ENCODE data around the gene DOCK2. TPM values are rescaled to one million over a fixed set of nuclear protein-coding genes. Genes with fewer than 3 reads are reported as not detected.

Gene DOCK2
- total and polyA plus RNA-seq, 2 donors (not counting 3 experiments of a cell fraction or from before 2014, with no cell fraction given), result 0.62 to 4.8 TPM

- H3K27ac ChIP-seq (ENCODE audit: insufficient read depth, low read depth, low read length), result no peak overlapping the region
- no peak overlapping the region for H3K4me3 ChIP-seq (replicated peaks in 1 of 3; ENCODE audit: insufficient read depth in 1 of 3, low read depth in 1 of 3, low read length in 3 of 3)
- H3K79me2 ChIP-seq (ENCODE audit: control insufficient read depth, insufficient read depth, low read length), result no peaks in the 10 kb centered on the region
- FAIRE-seq (no peak), DNase-seq (ENCODE audit: low read depth, low spot score) (no peak)
- ChIA-PET CTCF (interaction anchor here (2.7 kb wide), 1 partner anchor 110 kb away, joined by 11 read pairs; the partner anchor contains the start of gene INSYN2B), POLR2A (no interaction called here)
- dilution Hi-C loops (cut with MboI; ENCODE audit: extremely low pct_ligation_motif_present, low sequenced_read_pairs) (no loop called here), intact Hi-C loops (cut with micrococcal nuclease) (no loop called here)
- no peaks in the 10 kb centered on the region for H3K9me1 ChIP-seq (replicated peaks; ENCODE audit: control insufficient read depth, extremely low read depth, insufficient read depth, low read length)
- no TSS peak for BruUV-seq (replicated peaks)
- H3K9me3 ChIP-seq (replicated peaks; ENCODE audit: control insufficient read depth, insufficient read depth, low read length), result no peaks in the 10 kb centered on the region
- no peak overlapping the region for H3K4me2 ChIP-seq (ENCODE audit: insufficient read depth, low read length)
- H4K20me1 ChIP-seq (replicated peaks; ENCODE audit: control insufficient read depth, extremely low read depth, insufficient read depth, low read length), result no peaks in the 10 kb centered on the region
- TF ChIP-seq GATA2 (IDR thresholded peaks at IDR 0.05; ENCODE audit: insufficient read depth, insufficient read length, low read depth, low read length) (no peak), FOS (IDR thresholded peaks at IDR 0.05; ENCODE audit: borderline replicate concordance, insufficient read depth, low read length) (no peak), JUN (IDR thresholded peaks at IDR 0.05; ENCODE audit: borderline replicate concordance, insufficient read depth, insufficient read length, low read depth) (no peak), MAX (IDR thresholded peaks at IDR 0.05; ENCODE audit: insufficient read depth, insufficient read length) (no peak)
- no peaks in the 10 kb centered on the region for H3K27me3 ChIP-seq (ENCODE audit: control insufficient read depth in 2 of 2, insufficient read depth in 2 of 2, low read length in 2 of 2)
- H3K36me3 ChIP-seq (ENCODE audit: control insufficient read depth in 2 of 2, extremely low read depth in 1 of 2, insufficient read depth in 2 of 2, low read length in 2 of 2), result no peaks in the 10 kb centered on the region
- H3K4me1 ChIP-seq (ENCODE audit: control insufficient read depth, extremely low read depth, insufficient read depth, low read length), result no peaks in the 10 kb centered on the region
- no peak overlapping the region for H2AFZ ChIP-seq (ENCODE audit: low read depth, low read length)
- no peak overlapping the region for H3K9ac ChIP-seq (replicated peaks; ENCODE audit: extremely low read depth, insufficient read depth, low read length)
Measured at GRCh38 chr5:169870211-169870610, 233.1 kb downstream of the DOCK2 start.

GRCh38 chr5:169871826-169872490 is 234.9 kb downstream of the DOCK2 start:
- H3K79me2 ChIP-seq (ENCODE audit: control insufficient read depth, insufficient read depth, low read length), result no peaks in the 10 kb centered on the region
- dilution Hi-C loops (cut with MboI; ENCODE audit: extremely low pct_ligation_motif_present, low sequenced_read_pairs), result no loop called here
- POLR2A ChIA-PET, result no interaction called here

More at GRCh38 chr5:169871826-169872490, 234.9 kb downstream of the DOCK2 start:
- Histone ChIP-seq H3K9me1 (replicated peaks; ENCODE audit: control insufficient read depth, extremely low read depth, insufficient read depth, low read length) (no peaks in the 10 kb centered on the region), H3K27me3 (ENCODE audit: control insufficient read depth in 2 of 2, insufficient read depth in 2 of 2, low read length in 2 of 2) (no peaks in the 10 kb centered on the region), H3K4me2 (ENCODE audit: insufficient read depth, low read length) (no peak overlapping the region), H2AFZ (ENCODE audit: low read depth, low read length) (no peak overlapping the region), H3K4me3 (replicated peaks in 1 of 3; ENCODE audit: insufficient read depth in 1 of 3, low read depth in 1 of 3, low read length in 3 of 3) (no peak overlapping the region), H3K36me3 (ENCODE audit: control insufficient read depth in 2 of 2, extremely low read depth in 1 of 2, insufficient read depth in 2 of 2, low read length in 2 of 2) (no peaks in the 10 kb centered on the region), H3K4me1 (ENCODE audit: control insufficient read depth, extremely low read depth, insufficient read depth, low read length) (no peaks in the 10 kb centered on the region), H3K27ac (ENCODE audit: insufficient read depth, low read depth, low read length) (no peak overlapping the region), H4K20me1 (replicated peaks; ENCODE audit: control insufficient read depth, extremely low read depth, insufficient read depth, low read length) (no peaks in the 10 kb centered on the region), H3K9me3 (replicated peaks; ENCODE audit: control insufficient read depth, insufficient read depth, low read length) (no peaks in the 10 kb centered on the region), H3K9ac (replicated peaks; ENCODE audit: extremely low read depth, insufficient read depth, low read length) (no peak overlapping the region)
- TF ChIP-seq JUN (IDR thresholded peaks at IDR 0.05; ENCODE audit: borderline replicate concordance, insufficient read depth, insufficient read length, low read depth), result no peak
- TF ChIP-seq MAX (IDR thresholded peaks at IDR 0.05; ENCODE audit: insufficient read depth, insufficient read length), result no peak
- intact Hi-C loops (cut with micrococcal nuclease), result no loop called here
- DNase-seq (ENCODE audit: low read depth, low spot score) (no peak), FAIRE-seq (no peak)
- BruUV-seq (replicated peaks), result no TSS peak
- CTCF ChIA-PET, result interaction anchor here (2.7 kb wide), 1 partner anchor 109 kb away, joined by 11 read pairs; the partner anchor contains the start of gene INSYN2B
